ENCODE results near the gene RAB4B. TPM values are rescaled to one million over a fixed set of nuclear protein-coding genes. Genes with fewer than 3 reads are reported as not detected.

Gene RAB4B
- total and polyA plus RNA-seq, 2 of the 13 experiments (the other 11 are each of a cell fraction or from before 2014, with no cell fraction given), result 3.3 to 5.4 TPM

GRCh38 chr19:40777937-40778705 is at the start of gene RAB4B (continued):
- TF ChIP-seq ZBTB33 (CRISPR knock-in tag; IDR thresholded peaks at IDR 0.05), result no peak
- TF ChIP-seq ATF5 (CRISPR knock-in tag; IDR thresholded peaks at IDR 0.05; ENCODE audit: low read depth), result no peak
- TF ChIP-seq ZNF142 (CRISPR knock-in tag; IDR thresholded peaks at IDR 0.05), result no peak
- TF ChIP-seq JDP2 (CRISPR knock-in tag; IDR thresholded peaks at IDR 0.05; ENCODE audit: borderline replicate concordance), result no peak
- no peak for TF ChIP-seq SETDB1 (CRISPR knock-in tag; IDR thresholded peaks at IDR 0.05; ENCODE audit: borderline replicate concordance)
- TF ChIP-seq NFIB (CRISPR knock-in tag; IDR thresholded peaks at IDR 0.05; ENCODE audit: borderline replicate concordance), result no peak
- no peak for TF ChIP-seq ZNF235 (CRISPR knock-in tag; IDR thresholded peaks at IDR 0.05; ENCODE audit: borderline replicate concordance)
- 0 out of 2 replicates have a peak, but pooled peaks have one; percentile 63 for TF ChIP-seq ZNF224 (CRISPR knock-in tag; IDR thresholded peaks at IDR 0.05)
- TF ChIP-seq HHEX (CRISPR knock-in tag; IDR thresholded peaks at IDR 0.05), result no peak
- no peak for TF ChIP-seq TRAFD1 (CRISPR knock-in tag; IDR thresholded peaks at IDR 0.05; ENCODE audit: borderline replicate concordance)
- no peak for TF ChIP-seq KDM1A (CRISPR knock-in tag; IDR thresholded peaks at IDR 0.05)
- no peak for TF ChIP-seq KDM4B (CRISPR knock-in tag; IDR thresholded peaks at IDR 0.05)
